ENCODE results near the gene MSTN. TPM values are rescaled to one million over a fixed set of nuclear protein-coding genes. Genes with fewer than 3 reads are reported as not detected.

Gene MSTN
- total and polyA plus RNA-seq, 2 of the 4 experiments (the other 2 are of a cell fraction) = under 0.01 TPM; not detected in 1

DNA sequence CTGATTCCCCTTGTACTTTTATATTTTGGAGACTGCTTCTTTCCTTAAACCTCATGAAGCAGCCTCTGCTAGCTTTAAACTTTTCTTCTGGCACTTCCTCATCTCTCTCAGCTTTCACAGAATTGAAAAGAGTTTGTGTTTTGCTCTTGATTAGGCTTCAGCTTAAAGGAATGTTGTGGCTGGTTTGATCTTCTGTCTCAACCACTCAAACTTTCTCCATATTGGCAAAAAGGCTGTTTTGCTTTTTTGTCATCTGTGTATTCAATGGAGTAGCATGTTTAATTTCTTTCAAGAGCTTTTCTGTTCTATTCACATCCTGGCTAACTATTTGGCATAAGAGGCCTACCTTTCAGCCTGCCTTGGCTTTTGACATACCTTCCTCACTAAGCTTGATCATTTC, 36.3 kb upstream of the MSTN start (continued):
- TF ChIP-seq, protein P1, sequence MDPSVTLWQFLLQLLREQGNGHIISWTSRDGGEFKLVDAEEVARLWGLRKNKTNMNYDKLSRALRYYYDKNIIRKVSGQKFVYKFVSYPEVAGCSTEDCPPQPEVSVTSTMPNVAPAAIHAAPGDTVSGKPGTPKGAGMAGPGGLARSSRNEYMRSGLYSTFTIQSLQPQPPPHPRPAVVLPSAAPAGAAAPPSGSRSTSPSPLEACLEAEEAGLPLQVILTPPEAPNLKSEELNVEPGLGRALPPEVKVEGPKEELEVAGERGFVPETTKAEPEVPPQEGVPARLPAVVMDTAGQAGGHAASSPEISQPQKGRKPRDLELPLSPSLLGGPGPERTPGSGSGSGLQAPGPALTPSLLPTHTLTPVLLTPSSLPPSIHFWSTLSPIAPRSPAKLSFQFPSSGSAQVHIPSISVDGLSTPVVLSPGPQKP (IDR thresholded peaks at IDR 0.05; ENCODE audit: borderline replicate concordance, low read depth, low read length) = no peak

GRCh38 chr2:190097115-190097514, 34.6 kb upstream of the MSTN start:
- no peaks in the 10 kb centered on the region for H3K9me1 ChIP-seq (ENCODE audit: insufficient read depth, low read length)
- ChIA-PET CTCF (no interaction called here), POLR2A (ENCODE audit: unreplicated experiment) (no interaction called here)
- H4K91ac ChIP-seq (ENCODE audit: insufficient read depth, low read depth, low read length) = no peak overlapping the region
- H3K14ac ChIP-seq (replicated peaks; ENCODE audit: low read depth, low read length) = no peak overlapping the region
- H3K23ac ChIP-seq (ENCODE audit: low read depth, low read length) = no peak overlapping the region
- intact Hi-C loops (cut with micrococcal nuclease) (no loop called here), dilution Hi-C loops (cut with HindIII; ENCODE audit: low sequenced_read_pairs, unreplicated experiment) (no loop called here), in situ Hi-C loops (cut with MboI; ENCODE audit: low sequenced_read_pairs) (loop anchor here (10.0 kb wide), 1 partner anchor 188 kb away; no protein-coding TSS in a partner anchor)
- no peak overlapping the region for H3K9ac ChIP-seq (ENCODE audit: low read depth, low read length)
- H2AK9ac ChIP-seq (replicated peaks; ENCODE audit: low read depth, low read length, poor library complexity) = no peak overlapping the region
- H2AFZ ChIP-seq (replicated peaks; ENCODE audit: low read length, poor library complexity) = no peak overlapping the region
- H3K4me3 ChIP-seq (ENCODE audit: insufficient read depth, low read depth, low read length) = no peak overlapping the region
- H3K18ac ChIP-seq (ENCODE audit: low read depth, low read length) = no peak overlapping the region
- H3K9me3 ChIP-seq (ENCODE audit: control insufficient read depth, insufficient read depth, low read length) = no peaks in the 10 kb centered on the region; the same call in 1 of the 2 replicates
- H3K4me1 ChIP-seq (ENCODE audit: control insufficient read depth, insufficient read depth, low read length) = no peaks in the 10 kb centered on the region; the same call in 1 of the 2 replicates
- no peak overlapping the region for H2BK15ac ChIP-seq (ENCODE audit: low read depth, low read length)
- TF ChIP-seq RCOR1 (IDR thresholded peaks at IDR 0.05; ENCODE audit: insufficient replicate concordance, low read length) (no peak), FOS (IDR thresholded peaks at IDR 0.05; ENCODE audit: low read depth, low read length) (no peak)
- no peak overlapping the region for H4K8ac ChIP-seq (ENCODE audit: low read depth in 2 of 2, low read length in 2 of 2)
- H4K20me1 ChIP-seq (ENCODE audit: insufficient read depth, low read length) = no peaks in the 10 kb centered on the region
- no CpG with 5 or more reads among the region's 1 CpG for WGBS, 2 experiments (ENCODE audit: extremely low coverage in 2 of 2, insufficient read length in 1 of 2)
- H3K4me2 ChIP-seq (ENCODE audit: low read depth, low read length) = no peak overlapping the region
- no peak overlapping the region for H3K4ac ChIP-seq (ENCODE audit: low read depth, low read length)
- no peak overlapping the region for H3K27ac ChIP-seq (ENCODE audit: insufficient read depth, low read length)
- H3K27me3 ChIP-seq (ENCODE audit: control insufficient read depth, insufficient read depth, low read length) = no peaks in the 10 kb centered on the region
- ATAC-seq (ENCODE audit: low read depth) = no peak
- no peaks in the 10 kb centered on the region for H3K36me3 ChIP-seq (ENCODE audit: control insufficient read depth, insufficient read depth, low read length)
- no peak overlapping the region for H2BK20ac ChIP-seq (ENCODE audit: low read depth, low read length)
- no peak for DNase-seq
- H3K79me1 ChIP-seq (ENCODE audit: low read depth in 1 of 2, low read length in 2 of 2) = no peaks in the 10 kb centered on the region
- no peak overlapping the region for H2AK5ac ChIP-seq (ENCODE audit: low read depth, low read length)
- H3K56ac ChIP-seq (ENCODE audit: extremely low read depth, insufficient read depth, low read length) = no peak overlapping the region
- BruUV-seq (replicated peaks) = no TSS peak
- no peak overlapping the region for H4K5ac ChIP-seq (ENCODE audit: low read depth, low read length)
- H2BK120ac ChIP-seq (ENCODE audit: low read depth, low read length) = no peak overlapping the region
- no peak overlapping the region for H2BK5ac ChIP-seq (ENCODE audit: low read depth, low read length, poor library complexity, severe bottlenecking)
